ENCODE data around the gene SPATA33. TPM values are rescaled to one million over a fixed set of nuclear protein-coding genes. Genes with fewer than 3 reads are reported as not detected.

Gene SPATA33
- total RNA-seq, 1 experiment from 2014 or later = 12.0 TPM

GRCh38 chr16:89612415-89613166, 45.0 kb upstream of the SPATA33 start (continued):
- TF ChIP-seq ZNF532 (CRISPR knock-in tag; IDR thresholded peaks at IDR 0.05; ENCODE audit: borderline replicate concordance) = no peak
- TF ChIP-seq SMAD3 (CRISPR knock-in tag; IDR thresholded peaks at IDR 0.05; ENCODE audit: borderline replicate concordance) = no peak

GRCh38 chr16:89613231-89613953, 44.2 kb upstream of the SPATA33 start, which contains the start of gene DPEP1:
TSS of gene DPEP1 (plus strand) at chr16:89613642. CDS start at chr16:89630411, 16,769 bp downstream.
- ATAC-seq (peak; percentile 53), DNase-seq (ENCODE audit: low spot score) (peak; percentile 47)
- Mint-ChIP-seq H3K4me1 (peaks cover 11% of the 10 kb centered on the region), H3K9me3 (peaks cover 5% of the 10 kb centered on the region), H3K27ac (peak within 1 kb of the TSS; percentile 97), H3K27me3 (ENCODE audit: low read depth) (no peaks in the 10 kb centered on the region), H3K4me3 (peak within 1 kb of the TSS; percentile 51), H3K36me3 (no peaks in the 10 kb centered on the region)
- ChIA-PET CTCF (interaction anchor here (0.8 to 6.2 kb wide), 7 partner anchors 10 to 48 kb away, joined by 3 to 79 read pairs (median 19); no protein-coding TSS in a partner anchor), POLR2A (interaction anchor here (1.2 kb wide), 1 partner anchor 22 kb away, joined by 3 read pairs; no protein-coding TSS in a partner anchor)
- TF ChIP-seq ZNF263 (CRISPR knock-in tag; IDR thresholded peaks at IDR 0.05; ENCODE audit: low read depth) (peak; percentile 73), E2F4 (CRISPR knock-in tag; IDR thresholded peaks at IDR 0.05; ENCODE audit: borderline replicate concordance, low read depth) (no peak), ETV6 (CRISPR knock-in tag; IDR thresholded peaks at IDR 0.05) (peak; percentile 33; the same call in 1 of the 2 replicates), TEAD1 (CRISPR knock-in tag; IDR thresholded peaks at IDR 0.05) (no peak), CREB1 (CRISPR knock-in tag; IDR thresholded peaks at IDR 0.05) (no peak), ZNF317 (CRISPR knock-in tag; IDR thresholded peaks at IDR 0.05; ENCODE audit: borderline replicate concordance, low read depth) (no peak), ATF1 (CRISPR knock-in tag; IDR thresholded peaks at IDR 0.05) (no peak), GRHL2 (CRISPR knock-in tag; IDR thresholded peaks at IDR 0.05; ENCODE audit: insufficient replicate concordance, severe bottlenecking) (no peak), NR3C1 (CRISPR knock-in tag; conservative IDR thresholded peaks at IDR 0.05; ENCODE audit: low read depth) (no peak), ERG (CRISPR knock-in tag; IDR thresholded peaks at IDR 0.05) (no peak), NR2C2 (CRISPR knock-in tag; IDR thresholded peaks at IDR 0.05) (no peak), MAX (CRISPR knock-in tag; IDR thresholded peaks at IDR 0.05) (0 out of 2 replicates have a peak, but pooled peaks have one; percentile 30), ZNF423 (CRISPR knock-in tag; IDR thresholded peaks at IDR 0.05) (peak; percentile 77), ELF4 (CRISPR knock-in tag; IDR thresholded peaks at IDR 0.05; ENCODE audit: low read depth) (no peak), KAT7 (CRISPR knock-in tag; IDR thresholded peaks at IDR 0.05; ENCODE audit: borderline replicate concordance) (no peak), MXD4 (CRISPR knock-in tag; IDR thresholded peaks at IDR 0.05; ENCODE audit: borderline replicate concordance) (no peak), ZNF416 (CRISPR knock-in tag; IDR thresholded peaks at IDR 0.05) (no peak), OVOL2 (CRISPR knock-in tag; IDR thresholded peaks at IDR 0.05; ENCODE audit: borderline replicate concordance) (no peak), USF1 (CRISPR knock-in tag; IDR thresholded peaks at IDR 0.05) (no peak), USF2 (CRISPR knock-in tag; IDR thresholded peaks at IDR 0.05) (no peak), E2F5 (CRISPR knock-in tag; IDR thresholded peaks at IDR 0.05) (no peak)

Data from WTC11 (cell line).